GM18502 (cell line): ENCODE results near the gene LRRIQ1.

Experiments
- ATAC-seq: cut with Tn5 transposase; IDR thresholded peaks from one replicate; pipeline ENCODE4 v1.9.1; 2021; ENCODE audit warnings: mild to moderate bottlenecking; ENCODE audit not compliant: unreplicated experiment, poor library complexity

Gene LRRIQ1

DNA sequence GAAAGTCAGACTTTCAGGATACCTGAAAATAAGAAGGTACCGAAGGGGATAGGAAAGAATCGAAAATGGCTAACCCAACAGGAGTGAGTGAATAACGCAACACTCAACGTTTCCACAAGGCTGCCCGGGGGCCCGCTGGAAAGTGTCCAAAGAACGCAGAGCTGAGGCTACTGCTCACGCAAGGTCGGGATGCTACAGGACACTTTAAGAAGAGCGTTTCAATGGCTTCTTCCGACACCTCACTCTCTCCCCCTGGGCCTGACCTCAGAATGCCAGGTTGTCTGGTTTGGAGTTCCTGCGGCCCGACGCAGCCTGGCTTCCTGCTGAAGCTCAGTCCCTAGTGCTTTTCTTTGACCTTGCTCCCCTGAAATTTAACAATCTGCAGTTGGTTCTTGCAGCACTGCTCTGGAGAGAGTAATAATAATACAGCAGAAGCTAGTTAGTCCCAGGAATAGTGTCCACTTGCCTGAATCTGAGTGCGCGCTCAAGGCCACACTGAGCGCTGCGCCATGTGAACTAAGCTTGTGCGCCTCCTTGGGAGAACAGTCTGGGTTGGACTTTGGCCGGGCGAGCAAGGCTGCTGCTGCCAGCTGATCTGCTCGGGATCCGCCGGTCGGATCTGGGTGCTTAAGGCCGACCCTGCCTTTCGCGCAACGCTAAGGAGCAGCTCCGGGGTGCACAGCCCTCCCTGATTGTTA is 241.9 kb downstream of the LRRIQ1 start:
- ATAC-seq, result no peak

DNA sequence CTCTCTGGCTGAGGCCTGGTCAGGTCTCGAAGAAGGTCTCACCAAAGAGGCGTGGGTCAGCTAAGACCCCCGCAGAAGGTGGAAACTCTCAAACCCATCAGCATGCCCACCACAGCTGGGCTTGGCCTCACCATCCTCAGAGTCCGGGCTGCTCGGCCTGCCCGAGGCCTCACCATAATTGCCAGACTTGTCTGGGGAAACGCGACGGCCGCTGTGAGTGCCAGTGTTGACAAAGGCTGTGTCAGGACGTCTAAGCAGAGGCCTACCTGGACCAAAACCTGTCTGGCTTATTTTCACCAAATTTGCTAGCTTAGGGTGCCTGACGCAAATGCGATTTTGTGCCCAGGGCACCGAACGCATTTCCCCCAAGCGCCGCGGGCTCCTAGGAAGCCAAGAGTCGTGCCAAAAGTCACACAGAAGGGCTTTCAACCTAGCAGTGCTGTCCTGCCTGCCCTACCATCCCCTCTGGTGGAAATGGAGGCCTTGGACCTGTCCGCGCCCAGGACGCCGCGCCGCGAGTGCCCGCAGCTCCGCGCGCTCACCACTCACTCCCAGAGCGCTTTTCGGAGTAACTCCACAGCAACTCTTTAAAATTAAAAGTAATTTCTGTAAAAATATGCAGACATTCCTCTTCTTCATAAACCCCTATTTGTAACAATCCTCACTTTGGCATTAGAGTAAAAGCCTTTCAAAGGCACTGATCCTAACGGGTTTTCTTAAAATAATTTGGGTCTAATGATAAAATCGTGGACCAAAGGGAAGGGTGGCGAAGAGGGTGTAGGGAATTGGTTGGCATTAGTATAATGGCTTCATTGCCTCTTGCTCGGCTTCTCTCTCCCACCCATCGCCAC is 242.7 kb downstream of the LRRIQ1 start:
- ATAC-seq, result no peak

DNA sequence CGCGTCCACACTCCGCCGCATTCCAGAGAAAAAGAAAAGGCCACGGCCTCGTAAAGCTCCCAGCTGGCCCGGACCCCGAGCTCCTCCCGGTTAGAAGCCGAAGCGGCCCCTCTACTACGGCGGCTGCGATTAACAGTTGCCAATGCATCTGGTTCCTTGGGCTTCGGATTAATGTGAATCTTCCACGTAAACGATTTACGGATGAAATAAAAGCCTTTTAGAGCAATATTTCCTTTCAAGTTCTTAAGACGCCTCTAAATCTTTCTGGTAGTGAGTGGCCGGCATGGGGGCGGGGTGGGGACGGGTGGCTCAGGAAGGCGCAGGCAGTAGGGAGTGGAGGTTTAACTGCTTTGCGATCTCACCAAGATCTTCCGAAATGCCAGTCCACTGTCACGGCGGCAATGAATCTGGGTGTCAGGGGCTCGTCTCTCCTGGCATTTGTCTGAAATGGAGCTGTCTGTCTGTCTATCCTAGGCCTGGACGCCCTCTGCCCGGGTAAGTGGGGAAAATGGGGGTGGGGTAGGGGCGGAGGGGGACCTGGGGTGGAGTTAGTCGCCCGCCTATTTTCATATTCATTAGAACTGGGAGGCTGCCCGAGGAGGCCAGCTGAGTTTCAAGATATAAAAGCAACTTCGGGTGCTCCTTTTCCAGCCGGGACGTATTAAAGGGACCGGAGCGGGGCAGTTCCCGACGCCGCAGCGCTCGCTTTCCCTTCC is 243.5 kb downstream of the LRRIQ1 start:
- no peak for ATAC-seq

DNA sequence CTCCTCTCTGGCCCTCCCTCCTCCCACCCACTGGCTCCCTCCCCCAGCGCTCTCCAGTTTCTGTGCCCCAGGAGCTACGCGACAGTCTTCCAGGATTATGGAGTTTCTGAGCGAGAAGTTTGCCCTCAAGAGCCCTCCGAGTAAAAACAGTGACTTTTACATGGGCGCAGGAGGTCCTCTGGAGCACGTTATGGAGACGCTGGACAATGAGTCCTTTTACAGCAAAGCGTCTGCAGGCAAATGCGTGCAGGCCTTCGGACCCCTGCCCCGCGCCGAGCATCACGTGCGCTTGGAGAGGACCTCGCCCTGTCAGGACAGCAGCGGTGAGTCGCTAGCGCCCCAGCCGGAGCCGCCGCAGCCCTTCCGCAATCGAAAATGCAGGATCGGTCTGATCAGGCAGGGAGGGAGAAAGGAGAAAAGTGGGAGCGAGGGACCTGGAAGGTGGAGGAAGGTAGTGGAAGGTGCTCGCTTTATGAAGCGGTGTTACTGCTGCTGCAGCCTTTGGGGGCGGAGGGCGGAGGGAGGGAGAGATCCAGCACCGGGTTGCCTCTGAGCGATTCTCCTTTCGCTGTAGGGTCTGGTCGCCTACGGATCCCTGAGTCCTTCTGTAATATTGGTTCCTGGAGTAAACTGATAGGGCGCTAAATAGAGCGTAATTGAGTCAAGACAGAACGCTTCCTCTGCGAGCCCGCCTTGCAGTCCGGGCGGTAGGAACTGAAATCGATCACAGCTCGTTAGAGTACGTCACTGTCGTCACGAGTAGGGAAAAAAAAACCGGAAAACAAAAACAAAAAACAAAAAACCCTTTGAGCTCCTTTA is 244.2 kb downstream of the LRRIQ1 start, which contains the start of gene ALX1:
TSS of gene ALX1 (plus strand) at position 56 of the 819 bp plus-strand sequence. CDS start at position 98, 42 bp downstream.
- ATAC-seq, result peak; percentile 69

- ATAC-seq, result no peak
Observed at GRCh38 chr12:85280984-85281630, 245.0 kb downstream of the LRRIQ1 start.

- ATAC-seq, result no peak
Observed at GRCh38 chr12:85281636-85282312, 245.6 kb downstream of the LRRIQ1 start.

DNA sequence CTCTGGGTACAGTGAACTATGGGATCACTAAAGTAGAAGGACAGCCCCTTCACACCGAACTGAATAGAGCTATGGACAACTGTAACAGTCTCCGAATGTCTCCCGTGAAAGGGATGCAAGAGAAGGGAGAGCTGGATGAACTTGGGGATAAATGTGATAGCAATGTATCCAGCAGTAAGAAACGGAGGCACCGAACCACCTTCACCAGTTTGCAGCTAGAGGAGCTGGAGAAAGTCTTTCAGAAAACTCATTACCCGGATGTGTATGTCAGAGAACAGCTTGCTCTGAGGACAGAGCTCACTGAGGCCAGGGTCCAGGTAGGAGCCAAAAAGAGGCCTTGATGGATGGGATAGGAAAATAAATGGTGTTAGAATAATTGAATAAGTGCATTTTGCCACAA is 247.4 kb downstream of the LRRIQ1 start:
- ATAC-seq, result no peak
